Astrocyte of the cerebellum (primary cell): ENCODE results near the gene TSKS.

ENCODE experiments used
- DNase-seq: peaks from one replicate; pipeline ENCODE4 v3.0.0-alpha.2; 2011; ENCODE audit warnings: low read depth
- H3K4me3 ChIP-seq: 2 replicates; pipeline ENCODE4 v1.5.1; 2011; ENCODE audit warnings: mild to moderate bottlenecking, low read depth, low read length, moderate library complexity
- in situ Hi-C: cut with HindIII; loops from 2 replicates; pipeline ENCODE4 v1.10.0; 2017; ENCODE audit warnings: low sequenced_read_pairs
- TF ChIP-seq, protein P1 (sequence below): IDR thresholded peaks from 2 replicates; pipeline ENCODE4 v1.5.1; 2012; ENCODE audit warnings: low read length, low read depth, moderate library complexity, mild to moderate bottlenecking; ENCODE audit errors: missing control alignments

The TSKS gene

DNA sequence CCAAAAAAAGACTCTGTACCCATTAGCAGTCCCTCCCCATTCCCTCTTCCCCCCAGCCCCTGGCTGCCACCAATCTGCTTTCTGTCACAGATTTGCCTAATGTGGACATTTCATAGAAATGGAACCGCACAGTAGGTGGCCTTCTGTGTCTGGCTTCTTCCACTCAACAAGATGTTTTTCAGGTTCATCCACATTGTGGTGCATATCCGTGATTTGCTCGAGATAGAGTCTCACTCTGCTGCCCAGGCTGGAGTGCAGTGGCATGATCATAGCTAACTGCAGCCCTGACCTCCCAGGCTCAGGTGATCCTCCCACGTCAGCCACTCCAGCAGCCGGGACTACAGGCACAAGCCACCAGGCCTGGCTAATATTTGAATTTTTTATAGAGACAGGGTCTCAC is 24.6 kb upstream of the TSKS start:
- H3K4me3 ChIP-seq: no peak overlapping the region
- TF ChIP-seq, protein P1, sequence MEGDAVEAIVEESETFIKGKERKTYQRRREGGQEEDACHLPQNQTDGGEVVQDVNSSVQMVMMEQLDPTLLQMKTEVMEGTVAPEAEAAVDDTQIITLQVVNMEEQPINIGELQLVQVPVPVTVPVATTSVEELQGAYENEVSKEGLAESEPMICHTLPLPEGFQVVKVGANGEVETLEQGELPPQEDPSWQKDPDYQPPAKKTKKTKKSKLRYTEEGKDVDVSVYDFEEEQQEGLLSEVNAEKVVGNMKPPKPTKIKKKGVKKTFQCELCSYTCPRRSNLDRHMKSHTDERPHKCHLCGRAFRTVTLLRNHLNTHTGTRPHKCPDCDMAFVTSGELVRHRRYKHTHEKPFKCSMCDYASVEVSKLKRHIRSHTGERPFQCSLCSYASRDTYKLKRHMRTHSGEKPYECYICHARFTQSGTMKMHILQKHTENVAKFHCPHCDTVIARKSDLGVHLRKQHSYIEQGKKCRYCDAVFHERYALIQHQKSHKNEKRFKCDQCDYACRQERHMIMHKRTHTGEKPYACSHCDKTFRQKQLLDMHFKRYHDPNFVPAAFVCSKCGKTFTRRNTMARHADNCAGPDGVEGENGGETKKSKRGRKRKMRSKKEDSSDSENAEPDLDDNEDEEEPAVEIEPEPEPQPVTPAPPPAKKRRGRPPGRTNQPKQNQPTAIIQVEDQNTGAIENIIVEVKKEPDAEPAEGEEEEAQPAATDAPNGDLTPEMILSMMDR: no peak
- DNase-seq: no peak
- in situ Hi-C loops: no loop called here

DNA sequence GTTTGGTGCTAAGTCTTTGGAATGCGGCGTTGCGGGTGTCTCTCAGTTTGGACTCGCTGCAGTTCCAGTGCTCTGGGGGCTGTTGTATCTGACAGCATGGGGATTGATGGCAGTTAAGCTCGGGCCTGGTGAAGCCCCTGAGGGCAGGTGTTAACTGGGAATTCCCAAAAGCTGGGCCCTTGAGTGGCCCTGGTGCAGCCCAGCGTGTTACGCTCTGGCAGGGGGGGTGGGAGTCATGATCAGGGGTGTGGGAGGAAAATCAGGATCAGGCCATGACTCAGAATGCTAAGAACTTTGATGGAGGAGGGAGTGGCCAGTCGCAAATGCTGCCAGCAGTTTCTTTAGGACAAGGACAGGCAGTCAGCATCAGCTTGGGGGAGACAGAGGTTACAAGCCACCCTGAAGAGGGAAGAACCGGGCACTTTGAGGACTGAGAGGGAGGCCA is 23.3 kb upstream of the TSKS start:
- TF ChIP-seq, protein P1: no peak
- no peak overlapping the region for H3K4me3 ChIP-seq
- in situ Hi-C loops: no loop called here
- DNase-seq: no peak

DNA sequence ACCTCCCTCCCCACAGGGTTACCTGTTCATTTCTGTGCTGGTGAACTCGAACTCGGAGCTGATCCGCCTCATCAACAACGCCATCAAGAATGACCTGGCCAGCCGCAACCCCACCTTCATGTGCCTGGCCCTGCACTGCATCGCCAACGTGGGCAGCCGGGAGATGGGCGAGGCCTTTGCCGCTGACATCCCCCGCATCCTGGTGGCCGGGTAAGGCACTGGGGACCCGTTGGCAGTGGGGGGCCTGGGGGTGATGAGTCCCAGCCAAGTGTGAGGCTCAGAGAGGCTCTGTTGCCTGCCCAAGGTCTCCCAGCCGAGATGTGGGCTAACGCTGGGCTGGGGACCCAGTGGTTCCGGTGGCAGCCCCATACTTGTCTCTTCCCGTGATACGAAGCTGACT is 19.4 kb upstream of the TSKS start:
- no peak for DNase-seq
- TF ChIP-seq, protein P1: no peak
- in situ Hi-C loops: no loop called here

DNA sequence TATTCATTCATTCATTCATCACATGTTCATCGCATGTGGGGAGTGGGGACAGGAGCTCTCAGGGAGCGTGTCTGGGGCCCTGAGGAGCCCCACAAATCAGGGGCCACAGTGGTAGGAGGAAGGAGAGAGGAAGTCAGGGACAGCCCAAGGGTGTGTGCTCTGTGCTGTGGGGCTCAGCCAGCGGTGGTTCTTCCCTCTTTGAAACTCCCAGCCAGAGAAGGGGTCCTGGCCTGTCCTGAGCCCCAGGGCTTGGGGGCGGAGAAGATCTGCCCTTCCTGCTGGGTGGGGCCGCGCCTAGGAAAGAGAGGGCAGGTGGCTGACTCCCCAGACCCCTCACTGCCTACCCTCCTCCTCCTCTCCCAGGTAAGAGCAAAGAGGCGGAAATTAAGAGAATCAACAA is 18.3 kb upstream of the TSKS start:
- H3K4me3 ChIP-seq: no peak overlapping the region
- DNase-seq: no peak
- in situ Hi-C loops: no loop called here
- TF ChIP-seq, protein P1: no peak

More for the DNA sequence above, 19.4 kb upstream of the TSKS start:
- H3K4me3 ChIP-seq: no peak overlapping the region

DNA sequence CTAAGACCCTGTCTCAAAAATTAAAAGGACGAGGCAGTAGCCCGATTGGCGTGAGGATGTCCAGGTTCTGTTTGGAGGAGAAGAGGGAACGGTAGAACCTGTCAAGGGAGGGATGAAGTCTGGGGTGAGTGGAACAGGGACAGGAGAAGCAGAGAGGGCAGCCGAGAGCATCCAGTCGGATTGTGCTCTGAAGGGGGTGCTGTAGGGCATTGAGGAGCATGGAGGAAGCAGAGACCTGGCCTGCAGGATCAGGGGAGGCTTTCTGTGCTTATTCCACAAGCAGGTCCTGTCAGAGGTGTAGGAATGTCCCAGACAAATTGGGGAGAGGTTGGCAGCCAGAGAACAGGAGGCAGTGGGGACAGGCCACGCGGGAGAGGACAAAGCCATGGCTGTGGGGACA is 17.8 kb upstream of the TSKS start:
- DNase-seq: no peak
- H3K4me3 ChIP-seq: no peak overlapping the region
- in situ Hi-C loops: no loop called here
- TF ChIP-seq, protein P1: no peak

DNA sequence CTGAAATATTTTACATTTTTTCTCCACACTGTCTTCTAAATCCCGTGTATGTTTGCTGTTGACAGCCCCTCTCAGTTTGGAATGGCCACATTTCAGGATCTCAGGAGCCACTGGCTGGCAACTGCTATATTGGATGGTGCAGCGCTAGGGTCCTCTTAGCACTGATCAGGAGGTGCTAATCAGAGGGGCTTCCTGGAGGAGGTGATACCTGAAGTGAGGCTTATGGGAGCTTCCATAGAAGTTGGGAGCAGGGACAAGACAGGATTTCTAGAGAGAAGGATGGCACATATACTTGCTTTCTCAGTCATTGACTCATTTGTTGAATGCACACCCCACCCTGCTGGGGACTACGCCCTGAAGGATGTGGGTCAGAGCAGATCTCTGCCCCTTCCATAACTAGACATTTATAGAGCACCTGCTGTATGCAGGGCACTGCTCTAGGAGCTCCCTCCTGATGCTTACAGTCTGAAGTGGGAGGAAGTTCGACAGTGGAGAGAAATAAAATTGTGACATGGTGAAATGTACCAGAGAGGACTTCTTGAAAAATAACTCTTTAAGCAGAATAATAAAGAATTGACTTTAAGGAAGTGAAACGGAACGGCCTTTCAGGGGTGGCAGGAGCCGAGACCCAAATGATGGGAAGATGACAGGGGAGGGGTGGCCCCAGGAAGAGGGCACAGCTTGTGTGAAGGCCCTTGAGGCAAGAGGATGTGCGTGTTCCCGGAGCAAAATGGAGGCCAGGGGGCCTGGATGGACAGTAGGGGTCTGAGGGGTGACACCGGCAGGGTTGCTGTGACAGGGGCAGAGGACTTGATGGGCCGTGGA is 16.8 kb upstream of the TSKS start:
- DNase-seq: no peak
- no peak overlapping the region for H3K4me3 ChIP-seq
- TF ChIP-seq, protein P1: no peak
- in situ Hi-C loops: no loop called here
